GM18502 (cell line): ENCODE measurements around the gene SLU7.
"Not testable (repeated sequence)": the region's sequence is repeated elsewhere in the genome, so short reads cannot be mapped to it uniquely, and the experiment has no call there.

ENCODE experiments used
- ATAC-seq: cut with Tn5 transposase; IDR thresholded peaks from one replicate; pipeline ENCODE4 v1.9.1; 2021; ENCODE audit warnings: mild to moderate bottlenecking; ENCODE audit not compliant: unreplicated experiment, poor library complexity

SLU7 gene

DNA sequence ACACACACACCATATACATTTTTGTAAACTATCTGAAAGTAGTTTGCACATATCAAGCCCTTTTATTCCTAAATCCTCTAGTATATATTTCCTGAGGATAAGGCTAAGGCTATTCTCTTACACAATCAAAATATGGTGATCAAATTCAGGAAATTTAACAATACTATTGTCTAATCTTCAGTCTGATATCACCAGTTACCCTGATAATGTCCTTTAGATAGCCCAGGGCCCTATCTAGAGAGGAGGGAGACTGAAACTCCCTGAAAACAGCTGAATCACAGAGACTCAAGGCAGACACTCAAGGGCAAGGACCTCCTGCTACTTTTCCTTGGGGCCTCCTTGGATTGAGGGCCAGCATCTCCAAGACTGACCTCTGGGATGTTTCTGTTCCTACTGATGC, 33.2 kb upstream of the SLU7 start:
- ATAC-seq: no peak

GRCh38 chr5:160451281-160451680, 32.4 kb upstream of the SLU7 start:
- no peak for ATAC-seq

GRCh38 chr5:160450164-160450932, 31.5 kb upstream of the SLU7 start:
- ATAC-seq: peak; percentile 57

DNA sequence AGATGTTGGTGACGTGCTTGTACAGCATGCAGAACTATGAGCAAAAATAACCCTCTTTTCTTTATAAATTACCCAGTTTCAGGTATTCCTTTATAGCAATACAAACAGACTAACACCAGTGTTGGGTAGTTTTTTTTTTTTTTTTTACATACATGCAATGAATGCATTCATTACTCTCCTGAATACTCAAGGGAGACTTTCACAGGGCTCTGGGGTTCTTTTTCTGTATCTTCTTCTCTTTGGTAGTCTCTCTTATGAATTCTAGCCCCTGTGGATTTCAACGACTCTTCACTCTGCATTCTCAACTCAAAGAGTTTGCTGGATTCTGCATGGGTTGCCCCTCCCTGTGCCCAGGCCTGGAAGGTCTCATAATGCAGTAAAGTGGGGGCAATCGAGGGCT, 30.6 kb upstream of the SLU7 start:
- ATAC-seq: no peak

DNA sequence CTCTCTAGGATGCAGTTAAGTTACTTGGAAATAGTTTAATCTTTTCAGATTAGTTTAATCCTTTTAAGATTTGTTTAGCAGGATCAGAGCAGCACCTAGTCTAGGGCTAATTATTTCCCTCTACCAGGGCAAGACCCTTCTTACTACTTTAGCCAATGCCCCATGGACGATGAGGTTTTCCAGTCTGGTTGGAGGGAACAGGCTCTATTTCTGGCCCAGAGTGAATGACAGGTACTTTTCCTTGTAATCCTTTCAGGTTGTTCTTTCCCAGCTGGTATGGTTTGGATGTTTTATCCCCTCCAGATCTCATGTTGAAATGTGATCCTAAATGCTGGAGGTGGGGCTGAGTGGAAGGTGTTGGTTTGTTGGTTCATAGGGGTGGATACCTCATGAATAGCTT, 30.0 kb upstream of the SLU7 start:
- ATAC-seq: no peak

- no peak for ATAC-seq
Measured at GRCh38 chr5:160445751-160446150, 26.9 kb upstream of the SLU7 start.

GRCh38 chr5:160445132-160445531, 26.3 kb upstream of the SLU7 start:
- no peak for ATAC-seq

GRCh38 chr5:160444407-160444806, 25.5 kb upstream of the SLU7 start:
- no peak for ATAC-seq

DNA sequence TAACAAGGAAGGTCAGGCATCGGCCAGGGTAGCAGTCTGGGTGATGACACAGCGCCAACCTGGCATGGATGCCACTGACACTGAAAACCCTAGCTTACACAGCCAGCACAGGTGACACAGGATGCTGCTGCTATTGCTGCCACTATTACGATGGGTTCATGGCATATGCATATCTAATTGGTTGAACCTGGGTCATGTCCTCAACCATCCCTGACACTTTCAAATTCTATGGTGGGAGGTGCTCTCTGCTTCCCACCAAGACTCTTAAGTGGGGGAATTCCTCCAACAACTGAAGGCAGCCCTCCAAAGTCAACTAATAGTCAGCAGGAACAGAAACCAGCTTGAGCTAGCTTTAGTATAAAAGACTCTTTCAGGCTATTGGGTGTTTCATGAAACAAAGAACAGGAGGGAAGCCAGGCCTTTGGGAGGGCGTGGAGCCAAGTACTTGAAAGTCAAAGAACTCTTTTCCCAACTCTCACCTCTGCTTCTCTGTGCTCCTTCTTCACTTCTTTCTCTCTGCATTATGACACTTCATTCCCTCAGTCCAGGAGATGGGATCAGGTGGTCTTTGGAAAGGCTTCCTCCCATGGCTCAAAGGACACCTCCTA, 24.0 kb upstream of the SLU7 start:
- peak; percentile 33 for ATAC-seq

DNA sequence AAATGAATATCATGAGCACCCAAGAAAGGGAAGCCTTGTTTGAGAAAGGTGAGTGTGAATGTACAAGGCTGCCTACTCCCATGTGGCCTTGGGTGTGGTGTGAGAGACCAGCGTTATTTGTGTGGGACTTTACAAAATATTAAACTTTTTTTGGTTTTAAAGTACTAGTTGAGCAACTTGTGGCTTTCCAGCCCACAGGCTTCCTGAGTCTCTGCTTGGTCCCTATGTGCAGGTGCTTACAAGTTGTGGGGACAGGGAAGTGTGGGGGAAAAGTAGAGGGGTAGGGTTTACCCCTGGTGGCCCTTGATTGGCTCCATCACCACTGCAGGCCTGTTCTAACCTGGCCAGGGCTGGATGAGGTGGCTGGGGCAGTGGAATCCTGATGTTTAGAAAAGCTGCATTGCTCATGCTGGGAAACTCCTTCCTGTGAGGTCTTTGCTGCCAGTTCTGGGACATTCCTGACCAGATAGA, 22.5 kb upstream of the SLU7 start:
- peak; percentile 13 for ATAC-seq

DNA sequence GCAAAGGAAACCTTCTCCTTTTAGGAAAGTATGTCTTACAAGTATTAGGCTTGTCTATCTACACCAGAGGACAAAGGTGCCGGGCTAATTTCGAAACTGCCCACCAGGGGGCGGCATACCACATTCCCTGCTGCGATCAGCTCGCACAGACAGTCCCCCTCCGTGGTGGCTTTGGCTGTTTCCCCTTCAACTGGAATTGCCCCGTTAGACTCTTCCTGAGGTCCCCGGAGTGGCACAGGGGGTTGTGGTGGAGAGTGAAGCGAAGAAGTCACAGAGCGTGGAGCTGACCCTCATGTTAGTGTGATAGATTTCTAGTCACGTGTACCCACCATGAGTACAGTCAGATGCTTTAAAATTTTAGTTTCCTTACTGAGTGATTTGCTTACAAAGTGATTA, 20.3 kb upstream of the SLU7 start:
- peak; percentile 68 for ATAC-seq

GRCh38 chr5:160438316-160439204, 19.7 kb upstream of the SLU7 start:
- peak; percentile 36 for ATAC-seq

DNA sequence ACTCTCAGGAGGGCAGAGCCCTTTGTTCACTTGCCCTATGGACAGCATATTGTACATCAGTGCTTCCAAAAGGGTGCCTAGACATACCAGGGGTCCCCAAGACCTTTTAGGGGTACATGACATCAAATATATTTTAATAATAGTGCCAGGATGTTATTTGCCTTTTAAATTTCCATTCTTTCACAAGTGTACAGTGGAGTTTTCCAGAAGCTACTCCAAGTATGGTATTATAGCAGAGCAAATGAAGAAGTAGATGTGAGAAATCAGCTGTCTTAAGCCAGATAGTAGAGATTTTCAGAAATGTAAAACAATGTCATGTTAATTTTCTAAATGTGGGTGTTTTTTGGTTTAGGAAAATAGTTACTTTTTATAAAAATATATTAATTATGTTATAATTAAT, 18.4 kb upstream of the SLU7 start:
- no peak for ATAC-seq

GRCh38 chr5:160436661-160437060, 17.8 kb upstream of the SLU7 start:
- ATAC-seq: not testable (repeated sequence)

DNA sequence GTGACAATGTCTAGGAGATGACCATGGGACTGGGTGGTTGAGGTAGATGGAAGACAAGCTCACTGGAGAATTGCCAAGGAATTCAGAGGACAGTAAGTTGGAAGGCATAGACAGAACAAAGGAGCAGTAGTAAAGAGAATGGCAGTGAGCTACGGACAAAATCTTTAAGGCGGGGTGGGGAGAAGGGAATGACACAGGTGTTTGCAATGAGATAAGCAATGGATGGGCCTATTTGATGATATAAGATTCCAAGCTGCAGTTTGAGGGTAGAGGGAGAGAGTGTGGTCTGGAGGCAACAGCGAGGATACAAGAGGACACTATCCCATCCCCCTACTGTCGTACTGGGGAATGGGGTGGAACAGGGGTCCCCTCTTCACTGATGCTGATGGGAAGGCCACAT, 17.1 kb upstream of the SLU7 start:
- ATAC-seq: no peak

DNA sequence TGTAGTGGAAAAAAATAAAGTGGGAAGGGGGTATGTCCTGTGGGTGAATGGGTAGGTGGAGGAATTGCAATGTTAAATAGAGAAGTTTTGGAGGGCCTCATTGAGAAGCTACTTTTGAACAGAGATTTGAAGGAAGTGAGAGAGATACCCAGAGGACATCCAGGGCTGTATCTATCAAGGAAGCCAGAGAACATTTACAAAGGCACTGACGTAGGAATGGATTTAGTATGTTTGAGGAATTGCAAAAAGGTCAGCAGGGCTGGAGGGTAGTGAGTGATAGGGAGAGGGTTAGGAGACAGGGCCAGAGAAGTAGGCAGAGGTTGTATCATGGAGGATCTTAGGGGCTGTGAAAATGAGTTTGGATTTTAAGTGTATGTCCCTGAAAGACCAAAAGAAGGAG, 16.7 kb upstream of the SLU7 start:
- ATAC-seq: no peak

DNA sequence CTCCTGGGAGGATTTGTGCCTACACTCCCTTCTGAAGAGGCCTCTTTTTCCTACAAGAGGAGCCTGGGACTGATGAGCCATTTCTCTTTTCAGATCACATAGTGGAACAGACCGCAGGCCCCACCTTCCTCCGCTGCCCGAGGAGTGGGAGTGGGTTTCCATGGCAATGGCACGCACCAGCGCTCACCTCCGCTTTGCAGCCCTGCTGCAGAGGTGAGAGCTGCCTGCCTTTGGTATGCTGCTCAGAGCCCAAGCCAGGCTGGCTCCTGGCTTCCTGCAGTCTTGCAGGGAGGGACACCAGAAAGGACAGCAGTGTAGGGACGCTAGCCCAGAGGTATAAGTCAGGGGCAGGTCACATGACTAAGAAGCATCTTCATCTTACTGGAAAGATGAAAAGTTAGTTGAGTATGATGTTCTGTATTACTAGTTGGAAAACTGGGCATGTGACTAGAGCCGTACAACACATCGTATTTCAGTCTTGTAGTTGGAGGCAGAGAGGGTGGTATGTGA, 15.2 kb upstream of the SLU7 start:
- ATAC-seq: peak; percentile 84

- no peak for ATAC-seq
Measured at GRCh38 chr5:160432787-160433186, 13.9 kb upstream of the SLU7 start.

GRCh38 chr5:160432196-160432595, 13.3 kb upstream of the SLU7 start:
- no peak for ATAC-seq

DNA sequence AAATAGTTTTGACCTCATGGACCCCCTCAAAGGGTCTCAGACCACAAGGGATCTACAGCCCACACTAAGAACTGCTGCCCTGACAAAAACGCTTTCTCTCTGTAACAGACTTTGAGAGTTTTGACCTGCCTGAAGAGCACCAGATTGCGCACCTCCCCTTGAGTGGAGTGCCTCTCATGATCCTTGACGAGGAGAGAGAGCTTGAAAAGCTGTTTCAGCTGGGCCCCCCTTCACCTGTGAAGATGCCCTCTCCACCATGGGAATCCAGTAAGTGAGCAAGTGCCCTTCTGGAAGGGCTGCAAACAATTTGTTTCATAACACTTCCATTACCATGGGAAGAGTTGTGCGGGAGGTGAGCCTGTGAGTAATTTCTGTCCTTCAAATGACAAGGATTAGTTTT, 8.7 kb upstream of the SLU7 start:
- no peak for ATAC-seq

- ATAC-seq: no peak
Measured at GRCh38 chr5:160423099-160423498, 4.2 kb upstream of the SLU7 start.
